Body of pancreas (tissue), 4 donors: ENCODE measurements around the gene NLRC4.

Experiments used
- CTCF ChIP-seq, 7 experiments: fragments of 450-650 bp in 4 of 7; fragments of 200-600 bp in 3 of 7; sonication (generic) in 3 of 7; IDR thresholded peaks; one replicate each; pipeline ENCODE4 v1.5.1; 2016 to 2019; ENCODE audit warnings: antibody characterized with exemption in 7 of 7
- POLR2A ChIP-seq, 3 donors: fragments of 450-650 bp; IDR thresholded peaks; one replicate each; pipeline ENCODE4 v1.6.1; 2016; ENCODE audit warnings: antibody characterized with exemption in 3 of 3, mild to moderate bottlenecking in 2 of 3

DNA sequence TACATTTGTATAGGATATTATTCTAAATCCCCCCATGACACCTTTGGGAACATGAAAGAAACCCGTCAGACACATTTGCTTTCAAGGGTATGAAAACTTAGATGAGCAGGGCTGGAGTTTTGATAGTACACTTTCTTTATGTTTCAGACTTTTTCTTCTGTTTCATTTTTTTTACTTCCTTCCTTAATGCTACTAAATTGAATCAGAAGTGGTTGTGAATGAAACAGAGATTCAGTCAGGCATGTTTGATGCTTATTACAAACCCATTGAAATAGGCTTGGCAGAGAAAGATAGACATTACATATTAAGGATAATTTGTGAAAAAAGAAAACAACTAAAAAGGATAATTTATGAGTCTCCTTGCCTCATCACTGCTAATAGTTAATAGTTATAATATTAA is 72.3 kb downstream of the NLRC4 start:
- TF ChIP-seq POLR2A (IDR thresholded peaks at IDR 0.05) (no peak), CTCF (IDR thresholded peaks at IDR 0.05) (no peak)
